SIG-M5 treated with dmso at 0.1 percent for 504 hours (cell line): ENCODE measurements around the gene SLC25A25.
"Not testable (repeated sequence)": the region's sequence is repeated elsewhere in the genome, so short reads cannot be mapped to it uniquely, and the experiment has no call there.

Experiments
- DNase-seq: peaks from one replicate; lab custom pipeline; 2025; ENCODE audit not compliant: unreplicated experiment; lab: John Stamatoyannopoulos, UW

SLC25A25 gene

DNA sequence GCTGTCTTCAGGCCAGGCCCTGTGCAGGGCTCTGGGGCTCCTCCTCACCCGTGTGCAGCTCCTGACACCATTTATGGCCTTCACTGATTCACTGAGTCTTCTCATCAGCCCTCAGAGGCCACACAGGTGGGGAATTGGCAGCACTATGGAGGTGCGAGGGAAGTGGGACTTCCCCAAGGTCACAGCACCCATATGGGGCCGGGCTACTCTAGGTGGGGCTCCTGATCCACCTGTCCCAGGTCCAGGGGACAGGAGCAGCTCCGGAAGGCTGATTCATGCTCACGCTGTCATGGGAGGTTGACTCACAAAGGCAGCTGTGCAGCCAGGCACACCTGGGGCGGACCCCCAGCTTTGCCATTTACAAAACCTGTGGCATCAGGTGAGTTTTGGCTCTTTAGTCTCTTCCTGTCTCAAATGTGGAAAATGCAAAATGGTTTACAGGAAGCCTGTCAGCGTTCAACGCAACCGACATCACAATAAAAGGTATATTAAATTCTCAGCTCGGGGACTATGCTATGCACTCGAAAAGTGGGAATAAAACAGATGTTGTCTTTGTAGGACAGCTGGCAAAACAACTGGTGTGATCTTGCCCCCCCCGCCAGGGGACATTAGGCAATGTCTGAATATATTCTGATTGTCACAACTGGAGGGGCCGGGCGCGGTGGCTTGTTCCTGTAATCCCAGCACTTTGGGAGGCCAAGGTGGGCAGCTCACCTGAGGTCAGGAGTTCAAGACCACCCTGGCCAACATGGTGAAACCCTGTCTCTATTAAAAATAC, 15.9 kb upstream of the SLC25A25 start:
- no peak for DNase-seq

DNA sequence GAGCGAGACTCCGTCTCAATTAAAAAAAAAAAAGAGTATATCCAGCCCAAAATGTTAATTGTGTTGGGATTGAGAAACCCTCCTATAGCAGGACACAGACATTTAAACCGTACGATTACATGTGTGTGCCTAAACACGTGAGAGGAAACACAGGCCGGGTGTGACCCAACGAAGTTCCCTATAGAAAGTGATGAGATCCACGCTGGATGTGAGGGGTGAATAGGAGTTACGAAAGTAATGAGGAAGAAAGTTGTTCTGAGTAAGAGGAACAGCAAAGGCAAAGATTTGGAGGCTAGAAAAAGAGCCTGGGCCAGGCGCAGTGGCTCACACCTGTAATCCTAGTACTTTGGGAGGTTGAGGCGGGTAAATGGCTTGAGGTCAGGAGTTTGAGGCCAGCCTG, 14.5 kb upstream of the SLC25A25 start:
- DNase-seq: peak; percentile 96

DNA sequence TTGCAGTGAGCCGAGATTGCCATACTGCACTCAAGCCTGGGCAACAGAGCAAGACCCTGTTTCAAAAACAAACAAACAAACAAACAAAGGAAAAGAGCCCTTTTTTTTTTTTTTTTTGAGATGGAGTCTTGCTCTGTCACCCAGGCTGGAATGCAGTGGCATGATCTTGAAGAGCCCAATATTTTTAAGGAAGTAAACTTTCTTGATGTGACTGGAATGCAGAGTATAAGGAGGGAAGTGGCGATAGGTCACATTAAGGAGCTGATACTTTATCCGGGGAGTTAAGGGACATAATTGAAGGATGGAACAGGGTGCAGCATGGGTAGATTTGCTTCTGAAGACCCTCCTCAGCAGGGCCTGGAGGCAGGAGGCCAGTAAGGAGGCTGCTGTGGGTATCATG, 13.9 kb upstream of the SLC25A25 start:
- no peak for DNase-seq

DNA sequence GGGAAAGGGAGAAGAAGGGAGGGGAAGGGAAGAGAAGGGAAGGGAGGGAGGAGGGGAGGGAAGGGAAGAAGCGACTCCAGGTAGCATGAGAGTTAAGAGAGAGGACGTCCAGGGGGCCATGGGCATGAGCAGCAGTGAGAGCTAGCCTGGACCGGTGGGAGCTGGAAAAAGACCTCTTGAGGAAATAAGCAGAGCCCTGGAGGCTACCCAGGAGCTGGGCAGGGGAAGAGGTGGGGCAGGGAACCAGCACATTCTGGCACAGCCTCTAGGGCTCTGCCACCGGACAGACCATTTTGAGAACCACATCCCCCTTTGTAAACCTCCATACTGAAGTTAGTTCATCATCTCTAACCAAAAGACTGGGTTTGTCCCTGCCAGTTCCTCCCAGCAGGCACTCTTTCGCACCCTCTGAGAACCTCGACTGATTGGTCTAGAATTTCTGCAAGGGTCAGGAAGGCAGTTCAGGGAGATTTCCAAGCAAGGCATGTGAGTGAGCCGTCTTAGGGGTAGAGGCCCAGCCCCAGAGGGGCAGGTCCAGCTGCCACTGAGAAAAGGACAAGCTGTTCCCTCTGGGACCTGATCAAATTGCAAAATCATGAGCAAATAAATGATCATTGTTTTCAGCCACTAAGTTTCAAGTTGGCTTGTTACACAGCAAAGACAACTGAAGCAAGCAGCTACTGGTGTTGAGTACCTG, 12.5 kb upstream of the SLC25A25 start:
- no peak for DNase-seq

DNA sequence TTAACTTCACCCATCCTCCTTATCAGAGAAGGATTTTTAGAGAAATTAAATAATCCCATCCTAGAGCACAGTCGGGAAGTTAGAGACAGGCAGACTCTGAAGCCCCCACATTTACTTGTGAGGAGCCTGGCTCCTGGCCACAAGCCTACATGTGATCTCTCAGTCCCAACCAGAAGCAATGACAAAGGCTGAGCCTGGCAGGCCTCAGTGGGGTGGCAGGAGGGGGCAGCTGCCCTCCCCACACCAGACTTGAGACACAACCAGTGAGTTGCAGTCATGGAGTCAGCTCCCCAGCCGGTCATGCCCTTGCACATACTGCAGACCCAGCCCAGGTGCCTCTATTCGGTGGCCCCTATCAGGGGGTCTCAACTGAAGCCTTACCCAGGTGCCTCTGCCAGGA, 11.9 kb upstream of the SLC25A25 start:
- no peak for DNase-seq

DNA sequence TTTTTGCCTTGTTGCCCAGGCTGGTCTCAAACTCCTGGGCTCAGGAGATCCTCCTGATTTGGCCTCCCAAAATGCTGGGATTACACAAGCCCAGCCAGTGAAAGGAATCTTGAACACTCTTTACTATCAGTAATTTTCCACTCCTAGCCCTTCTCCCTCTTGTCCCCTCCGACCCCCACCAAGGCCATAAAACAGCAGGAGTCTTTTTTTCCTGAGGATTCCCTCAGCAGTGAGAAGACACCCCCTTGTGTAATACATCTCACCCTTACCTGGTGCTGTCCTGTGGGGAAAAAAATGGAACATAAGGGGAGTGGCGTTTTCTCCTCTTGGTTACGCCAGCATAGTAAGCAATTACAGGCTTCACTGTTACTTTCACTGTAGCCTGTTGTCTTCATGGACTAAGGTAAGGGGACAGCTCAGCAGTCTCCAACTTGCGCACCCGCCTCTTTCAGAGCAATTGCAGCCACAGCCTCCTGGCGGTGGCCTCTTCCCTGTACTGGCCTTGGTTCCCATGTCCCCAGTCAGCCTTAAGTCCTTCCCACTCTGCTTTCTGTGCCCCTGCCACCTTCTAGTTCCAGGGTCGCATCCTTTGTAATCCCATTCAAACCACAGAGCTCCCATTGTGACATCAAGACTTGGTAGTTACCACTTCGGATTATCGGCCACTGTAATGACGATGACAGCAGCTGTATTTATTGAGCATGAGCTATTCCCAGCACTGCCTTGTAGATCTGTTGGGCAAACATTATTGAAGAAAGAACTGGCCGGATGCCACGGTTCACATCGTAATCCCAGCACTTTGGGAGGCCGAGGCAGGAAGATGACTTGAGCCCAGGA, 10.9 kb upstream of the SLC25A25 start:
- no peak for DNase-seq

DNA sequence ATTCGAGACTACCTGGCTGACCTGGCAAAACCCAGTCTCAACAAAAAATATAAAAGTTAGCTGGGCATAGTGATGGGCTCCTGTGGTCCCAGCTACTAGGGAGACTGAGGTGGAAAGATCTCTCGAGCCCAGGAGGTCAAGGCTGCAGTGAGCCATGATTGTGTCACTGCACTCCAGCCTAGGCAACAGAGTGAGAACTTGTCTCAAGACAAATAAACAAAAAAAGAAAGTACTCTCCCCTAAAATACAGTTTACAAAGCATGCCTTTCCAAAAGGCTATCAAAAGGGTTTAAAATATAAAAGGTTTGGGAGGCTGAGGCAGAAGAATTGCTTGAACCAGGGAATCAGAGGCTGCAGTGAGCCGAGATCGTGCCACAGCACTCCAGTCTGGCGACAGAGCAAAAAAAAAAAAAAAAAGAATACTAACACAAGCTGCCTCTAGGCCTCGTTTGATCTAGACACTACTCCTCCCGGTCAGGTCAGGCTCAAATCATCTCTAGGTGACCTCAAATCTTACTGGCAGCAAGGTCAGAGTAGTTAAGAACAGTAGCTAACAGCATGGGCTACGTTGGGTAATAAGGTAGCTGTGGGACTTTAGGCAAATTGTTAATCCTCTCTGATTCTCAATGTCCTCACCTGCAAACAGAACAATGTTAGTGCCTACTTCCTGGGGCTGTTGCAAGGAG, 10.2 kb upstream of the SLC25A25 start:
- no peak for DNase-seq

DNA sequence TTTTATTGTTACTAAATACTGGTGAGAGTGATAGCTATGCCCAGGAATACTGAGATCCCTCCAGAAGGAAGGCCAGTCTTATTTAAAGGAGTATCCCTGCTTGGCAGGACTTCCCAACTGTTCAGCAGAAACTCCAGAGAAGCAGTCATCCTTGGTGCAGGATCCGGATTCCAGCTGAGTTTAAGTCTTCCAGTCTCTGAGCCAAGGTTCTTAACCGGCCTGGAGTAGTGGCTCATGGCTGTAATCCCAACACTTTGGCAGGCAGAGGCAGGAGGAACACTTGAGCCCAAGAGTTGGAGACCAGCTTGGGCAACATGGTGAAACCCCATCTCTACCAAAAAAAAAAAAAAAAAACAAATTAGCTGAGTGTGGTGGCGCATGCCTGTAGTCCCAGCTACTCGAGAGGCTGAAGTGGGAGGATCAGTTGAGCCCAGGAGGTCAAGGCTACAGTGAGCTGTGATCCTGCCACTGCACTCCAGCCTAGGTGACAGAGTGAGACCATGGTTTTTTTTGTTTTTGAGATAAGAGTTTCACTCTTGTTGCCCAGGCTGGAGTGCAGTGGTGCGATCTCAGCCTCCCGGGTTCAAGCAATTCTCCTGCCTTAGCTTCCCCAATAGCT, 8.6 kb upstream of the SLC25A25 start:
- DNase-seq: no peak

DNA sequence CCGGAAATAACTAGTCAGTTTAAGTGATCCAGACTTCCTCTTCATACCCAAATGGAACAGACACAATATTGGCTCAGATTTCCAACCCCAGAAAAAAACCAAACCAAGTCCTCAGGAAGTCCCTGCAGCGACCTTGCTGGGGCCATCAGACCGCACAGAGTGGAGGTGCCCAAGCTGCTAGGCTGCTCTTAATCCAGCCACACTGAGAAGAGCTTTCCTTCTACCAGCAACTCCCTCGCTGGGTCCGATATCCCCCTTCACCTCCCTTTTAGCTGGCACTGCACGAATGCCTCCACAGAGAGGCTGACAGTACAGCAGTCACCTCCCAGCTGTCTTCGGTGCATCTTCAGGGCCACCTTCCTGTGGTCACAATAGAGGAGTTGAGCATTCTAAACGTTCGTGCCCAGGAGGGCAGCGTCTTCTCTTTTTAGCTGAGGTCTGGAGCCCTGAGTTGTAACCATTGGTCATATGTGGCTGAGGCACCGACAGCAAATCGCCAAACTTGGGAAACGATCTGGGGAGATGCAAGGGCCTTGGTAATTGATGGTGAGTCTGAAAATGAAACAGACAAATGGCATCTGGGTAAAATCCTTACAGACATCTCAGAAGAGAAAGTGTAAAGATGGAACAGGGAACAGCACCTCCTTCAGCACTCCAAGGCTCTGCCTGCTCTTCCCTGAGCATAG, 6.6 kb upstream of the SLC25A25 start:
- DNase-seq: no peak

DNA sequence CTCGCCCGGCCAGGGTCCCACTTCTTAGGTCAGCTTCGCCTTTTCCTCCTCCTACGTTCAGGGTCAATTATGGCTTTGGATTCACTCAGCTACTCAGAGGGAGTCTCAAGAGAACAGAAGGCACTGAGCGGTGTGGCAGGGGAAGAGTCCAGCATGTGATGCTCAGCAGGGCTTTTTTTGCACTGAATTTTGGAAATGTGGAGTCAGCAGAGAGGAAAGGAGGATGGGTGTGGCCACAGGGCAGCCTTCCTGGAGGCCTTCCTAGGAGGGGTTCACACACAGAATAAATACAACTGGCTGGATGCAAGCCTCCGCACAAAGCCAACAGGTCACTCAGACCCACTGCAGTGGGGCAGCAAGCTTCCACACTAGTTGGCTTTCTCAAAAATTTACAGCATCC, 5.8 kb upstream of the SLC25A25 start:
- DNase-seq: no peak

DNA sequence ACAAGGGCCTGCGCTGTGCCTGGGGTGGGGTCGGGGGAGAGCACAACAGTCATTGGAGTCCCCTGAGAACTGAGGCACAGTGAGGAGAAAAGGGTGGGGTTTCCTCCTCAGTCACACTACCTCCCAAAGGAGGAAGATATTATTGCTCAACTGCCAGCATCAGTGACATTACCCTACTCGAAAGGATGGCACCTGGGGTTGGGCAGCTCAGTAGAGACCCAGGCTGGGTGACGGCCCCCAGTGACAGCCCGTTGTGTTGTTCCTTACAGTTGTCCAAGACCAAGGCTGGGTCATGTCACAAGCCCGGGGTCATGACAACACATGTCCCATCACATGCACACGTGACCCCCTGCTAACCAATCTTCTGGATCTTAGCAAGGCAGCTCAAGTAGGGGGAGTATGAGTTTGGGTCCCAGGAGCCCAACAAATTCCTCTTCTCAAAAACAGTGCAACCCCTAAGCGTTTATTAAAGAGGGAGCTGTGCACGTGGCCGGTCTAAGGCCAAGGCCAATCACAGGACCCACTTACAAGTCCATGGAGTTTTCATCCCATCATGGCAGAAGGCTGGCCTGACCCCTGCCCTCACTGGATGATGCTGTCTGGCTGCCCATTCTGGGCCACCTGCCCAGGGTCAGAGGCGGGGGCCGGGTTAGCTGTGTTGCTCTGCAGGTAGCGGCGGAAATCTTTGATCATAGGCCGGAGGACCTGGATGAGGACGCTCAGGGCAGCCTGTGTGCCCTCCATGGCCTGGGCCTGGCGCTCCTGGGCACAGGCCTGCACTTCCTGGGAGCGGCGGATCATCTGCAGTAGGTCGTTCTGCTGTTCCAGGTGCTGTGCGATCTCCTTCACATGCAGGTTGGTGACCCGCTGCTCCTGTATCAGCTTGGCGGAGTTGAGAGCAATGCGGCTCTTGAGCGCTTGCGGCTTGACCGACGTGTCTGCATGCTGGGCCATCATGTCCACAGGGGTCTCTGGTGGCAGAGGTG, 4.9 kb upstream of the SLC25A25 start:
- no peak for DNase-seq

DNA sequence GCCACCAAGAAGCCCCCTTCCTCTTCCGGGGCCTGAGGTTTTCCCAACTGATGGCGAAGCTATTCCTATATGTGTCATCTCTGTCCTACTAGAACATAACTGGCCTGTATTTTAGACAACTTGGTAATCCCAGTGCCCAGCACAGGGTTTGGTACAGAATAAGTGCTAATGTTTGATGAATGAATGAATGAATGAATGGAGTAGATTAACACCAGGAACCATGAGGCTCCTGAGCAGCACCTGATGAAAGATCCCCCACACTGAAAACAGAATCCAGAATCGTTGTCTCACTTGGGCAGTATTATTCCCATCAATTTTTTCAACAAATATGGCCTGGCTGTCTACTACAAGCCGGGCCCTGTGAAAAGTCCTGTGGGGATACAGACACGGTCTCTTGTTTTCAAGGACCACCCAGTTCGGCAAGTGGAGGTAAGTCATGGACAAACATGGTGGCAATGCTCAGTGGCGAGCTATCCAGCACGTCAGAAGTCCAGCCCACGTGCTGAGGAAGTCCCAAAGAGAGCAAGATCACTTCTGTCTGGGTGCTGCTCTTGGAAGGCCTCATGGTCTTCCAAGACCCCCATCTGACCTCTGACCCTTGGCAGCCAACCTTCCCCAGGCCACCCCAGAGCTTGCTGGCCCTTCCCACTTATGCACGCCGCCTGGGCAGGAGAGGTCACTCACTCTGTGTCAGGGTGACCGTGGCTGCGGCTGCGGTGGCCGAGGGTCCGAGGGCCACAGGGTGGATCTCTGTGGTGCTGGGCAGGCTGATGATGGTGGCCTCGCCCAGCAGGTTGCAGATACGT, 1.9 kb upstream of the SLC25A25 start:
- DNase-seq: no peak

DNA sequence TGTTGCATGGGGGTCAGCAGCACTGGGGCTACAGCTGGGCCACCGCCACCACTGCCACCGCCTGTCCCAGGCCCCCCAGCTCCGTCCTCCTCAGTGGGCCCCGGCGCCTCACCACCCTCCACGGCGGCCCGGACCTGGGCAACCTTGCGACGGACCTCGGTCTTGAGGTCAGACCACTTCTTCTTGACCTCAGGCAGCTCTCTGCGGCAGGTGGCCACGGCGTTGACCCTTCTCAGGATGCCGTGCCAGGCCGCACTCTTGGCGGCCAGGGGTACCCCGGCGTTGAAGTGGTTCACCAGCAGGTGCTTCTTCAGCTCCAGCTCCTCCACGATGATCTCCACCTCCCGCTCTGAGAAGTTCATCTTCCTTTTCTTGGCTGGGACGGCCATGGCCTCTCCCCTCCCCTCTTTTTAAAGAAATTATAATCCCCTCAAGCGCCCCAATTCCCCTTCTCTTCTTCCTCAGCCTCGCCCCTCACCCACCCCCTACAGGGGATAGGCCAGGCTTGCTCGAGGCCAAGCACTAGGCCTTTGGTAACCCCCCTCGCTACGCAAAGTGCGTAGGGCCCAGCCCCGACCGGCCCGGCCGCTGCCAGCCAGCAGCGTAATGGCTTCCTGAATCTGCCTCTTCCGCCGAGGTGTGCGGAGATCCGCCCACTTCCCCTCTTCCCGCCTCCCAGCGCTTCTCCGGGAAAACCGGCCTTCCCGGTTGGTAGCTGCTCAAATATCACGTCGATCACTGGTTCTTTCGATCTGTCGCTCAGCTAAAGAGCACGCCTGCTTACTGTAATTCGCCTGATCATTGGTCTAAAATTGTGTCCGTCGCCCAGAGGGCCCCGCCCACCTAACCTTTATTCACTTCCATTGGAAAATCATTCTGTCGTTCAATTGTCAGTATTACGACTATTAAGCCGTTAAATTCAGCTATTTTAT, 1.1 kb upstream of the SLC25A25 start, which contains the start of gene NAIF1:
Gene NAIF1 (minus strand): TSS at position 608 of the 932 bp plus-strand sequence. CDS start 219 bp downstream, at position 389.
- peak; percentile 98 for DNase-seq

DNA sequence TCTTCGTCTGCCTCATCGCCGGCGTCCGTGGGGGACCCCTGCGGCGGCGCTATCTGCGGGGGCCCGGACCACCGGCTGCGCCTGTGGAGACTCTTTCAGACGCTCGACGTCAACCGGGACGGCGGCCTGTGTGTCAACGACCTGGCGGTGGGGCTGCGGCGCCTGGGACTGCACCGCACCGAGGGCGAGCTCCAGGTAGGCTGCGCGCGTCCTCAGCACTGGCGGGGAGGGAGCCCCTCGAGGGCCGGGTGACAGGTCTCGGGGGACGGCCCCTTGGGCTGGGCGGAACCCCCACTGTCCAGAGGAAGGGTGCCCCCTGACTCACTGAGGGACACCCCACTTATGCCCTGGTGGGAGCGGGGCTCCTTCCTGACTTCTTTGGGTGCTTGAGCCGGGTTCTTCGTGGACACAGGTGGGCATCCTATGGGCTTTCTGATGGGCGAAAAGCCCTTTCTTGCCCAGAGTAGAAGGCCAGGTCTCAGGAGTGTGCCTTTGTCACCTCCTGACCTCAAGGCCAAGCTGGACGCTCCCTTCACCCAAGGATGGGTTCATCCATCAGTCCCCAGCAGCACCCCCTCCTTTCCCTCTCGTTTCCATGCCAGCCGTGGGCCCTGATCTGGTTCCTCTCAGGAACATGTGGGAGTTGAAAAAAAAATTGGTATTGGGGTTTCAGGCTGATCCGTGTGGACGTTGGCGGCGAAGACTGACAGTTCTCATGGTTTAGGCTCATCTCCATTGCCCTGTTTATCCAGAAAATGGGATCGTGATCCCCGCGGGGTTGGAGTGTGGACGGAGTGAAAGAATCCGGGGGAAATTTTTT, 564 bp downstream of the SLC25A25 start:
- no peak for DNase-seq

DNA sequence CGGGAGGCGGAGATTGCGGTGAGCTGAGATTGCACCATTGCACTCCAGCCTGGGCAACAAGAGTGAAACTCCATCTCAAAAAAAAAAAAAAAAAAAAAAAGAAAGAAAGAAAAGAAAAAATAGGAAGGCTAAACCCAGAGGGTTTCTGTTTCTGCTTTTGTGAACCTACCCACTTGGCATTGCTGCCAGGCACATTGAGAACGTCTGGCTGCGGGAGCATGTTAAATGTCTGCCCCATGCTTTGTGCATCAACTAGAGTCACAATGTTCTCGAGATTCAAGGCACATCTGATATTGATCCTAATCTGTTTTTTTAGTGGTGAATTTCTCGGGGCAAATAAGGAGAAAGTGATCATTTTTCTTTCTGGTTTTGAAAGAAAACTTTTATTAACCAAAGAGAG, 2.8 kb downstream of the SLC25A25 start:
- no peak for DNase-seq

DNA sequence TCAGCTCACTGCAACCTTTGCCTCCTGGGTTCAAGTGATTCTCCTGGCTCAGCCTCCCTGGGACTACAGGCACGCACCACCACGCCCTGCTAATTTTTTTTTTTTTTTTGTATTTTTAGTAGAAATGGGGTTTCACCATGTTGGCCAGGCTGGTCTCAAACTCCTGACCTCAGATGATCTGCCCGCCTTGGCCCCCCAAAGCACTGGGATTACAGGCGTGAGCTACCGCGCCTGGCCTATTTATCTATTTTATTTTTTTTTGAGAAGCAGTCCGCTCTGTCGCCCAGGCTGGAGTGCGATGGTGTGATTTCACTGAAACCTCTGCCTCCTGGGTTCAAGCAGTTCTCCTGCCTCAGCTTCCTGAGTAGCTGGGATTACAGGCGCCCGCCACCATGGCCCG, 3.4 kb downstream of the SLC25A25 start:
- not testable (repeated sequence) for DNase-seq
